Dermis blood vessel endothelial cell (primary cell): ENCODE data around the gene RFX8. TPM values are rescaled to one million over a fixed set of nuclear protein-coding genes. Genes with fewer than 3 reads are reported as not detected.
"Not testable (repeated sequence)": the region's sequence is repeated elsewhere in the genome, so short reads cannot be mapped to it uniquely, and the experiment has no call there.

Source experiments
- DNase-seq: peaks from one replicate; pipeline ENCODE4 v3.0.0; 2010
- total RNA-seq: library from RNA; depleted of rRNA; stranded (reverse); fragments of >200 nt; gene quantifications from 2 replicates; pipeline ENCODE4 v1.2.3, GENCODE V29; 2014

Gene RFX8
- total RNA-seq, 1 donor from 2014 or later: 0.51 TPM

DNA sequence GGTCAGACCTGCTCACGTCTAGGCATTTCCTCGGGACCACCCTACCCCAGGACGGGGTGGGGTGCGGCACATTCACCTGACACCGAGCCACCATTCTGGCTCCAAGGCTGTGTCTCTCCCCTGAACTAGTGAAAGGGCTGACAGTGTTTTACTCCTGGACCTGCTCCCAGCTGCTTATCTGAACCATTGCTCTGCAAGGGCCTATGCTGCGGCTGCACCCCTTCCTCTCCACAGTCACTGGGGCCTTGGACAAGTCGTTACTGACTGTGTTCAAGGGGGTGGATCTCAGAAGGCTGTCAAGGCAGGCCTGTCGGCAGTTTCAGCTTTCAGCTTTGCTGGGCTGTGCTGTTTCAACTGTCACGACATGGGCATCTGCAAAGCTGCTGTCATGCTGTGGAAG, 99.3 kb downstream of the RFX8 start:
- DNase-seq: no peak

DNA sequence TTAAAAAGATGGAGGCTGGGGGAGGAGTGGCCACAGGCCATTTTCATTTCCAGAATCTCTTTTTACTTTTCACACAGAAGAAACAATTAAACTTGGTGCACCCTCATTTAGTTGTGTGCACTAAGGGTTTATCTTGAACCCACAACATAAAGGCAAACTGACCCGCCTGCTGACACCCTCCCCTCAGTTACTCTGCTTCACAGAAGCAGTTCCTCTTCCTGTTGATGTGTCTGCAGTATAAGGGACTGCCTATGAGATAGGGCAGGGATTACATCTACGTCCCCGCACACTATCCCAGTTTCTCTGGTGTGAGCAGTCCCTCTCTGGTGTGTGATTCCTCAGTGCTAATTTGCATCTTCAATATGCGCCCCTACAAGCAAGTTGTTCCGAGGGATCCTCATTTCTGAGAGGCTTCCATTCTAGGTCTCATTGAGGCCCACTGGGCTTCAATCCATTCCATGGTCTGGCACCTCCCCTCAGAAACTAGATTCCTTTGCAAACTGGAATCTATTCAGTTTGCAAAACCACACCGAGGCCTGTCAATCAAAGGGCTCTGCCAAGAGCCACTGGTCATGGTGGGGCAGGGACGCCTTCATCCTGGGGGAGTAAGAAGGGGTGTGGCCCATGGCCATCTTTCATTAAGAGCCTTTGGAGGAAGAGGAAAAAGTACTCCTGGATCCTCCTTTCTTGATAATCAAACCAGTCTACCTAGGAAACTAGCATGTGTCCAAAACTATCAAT, 99.9 kb downstream of the RFX8 start:
- no peak for DNase-seq

DNA sequence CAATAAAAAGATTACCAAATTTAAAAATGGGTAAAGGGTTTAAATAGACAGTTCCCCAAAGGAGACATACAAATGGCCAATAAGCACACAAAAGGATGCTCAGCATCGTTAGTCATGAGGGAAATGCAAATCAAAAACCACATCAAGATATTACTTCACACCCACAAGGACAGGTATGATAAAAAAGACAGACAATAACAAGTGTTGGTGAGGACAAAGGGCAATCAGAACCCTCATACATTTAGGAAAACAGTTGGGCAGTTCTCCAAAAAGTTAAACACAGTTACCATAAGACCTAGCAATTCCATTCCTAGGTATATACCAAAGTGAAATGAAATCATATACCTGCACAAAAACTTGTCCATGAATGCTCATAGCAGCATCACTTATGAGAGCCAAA, 102.1 kb downstream of the RFX8 start:
- DNase-seq: no peak

DNA sequence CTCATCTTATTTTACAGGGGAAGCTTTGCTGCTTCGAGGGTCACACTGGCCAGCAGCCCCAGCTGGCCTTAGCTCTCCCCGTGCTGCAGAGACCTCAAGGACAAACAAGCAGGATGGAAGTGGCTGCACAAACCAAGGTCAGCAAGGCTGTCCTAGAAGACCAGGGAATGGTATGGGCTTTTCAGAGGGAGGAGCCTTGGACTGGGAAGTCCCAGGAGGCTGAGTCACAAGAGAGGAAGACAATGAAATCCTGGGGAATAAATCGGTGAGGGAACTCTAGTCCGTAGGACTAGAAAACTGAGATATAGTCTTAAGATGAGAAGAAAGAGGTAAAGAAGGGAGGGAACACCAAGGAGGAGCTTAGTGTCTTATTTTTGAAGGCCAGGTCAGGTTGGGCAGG, 103.3 kb downstream of the RFX8 start:
- DNase-seq: peak; percentile 53

DNA sequence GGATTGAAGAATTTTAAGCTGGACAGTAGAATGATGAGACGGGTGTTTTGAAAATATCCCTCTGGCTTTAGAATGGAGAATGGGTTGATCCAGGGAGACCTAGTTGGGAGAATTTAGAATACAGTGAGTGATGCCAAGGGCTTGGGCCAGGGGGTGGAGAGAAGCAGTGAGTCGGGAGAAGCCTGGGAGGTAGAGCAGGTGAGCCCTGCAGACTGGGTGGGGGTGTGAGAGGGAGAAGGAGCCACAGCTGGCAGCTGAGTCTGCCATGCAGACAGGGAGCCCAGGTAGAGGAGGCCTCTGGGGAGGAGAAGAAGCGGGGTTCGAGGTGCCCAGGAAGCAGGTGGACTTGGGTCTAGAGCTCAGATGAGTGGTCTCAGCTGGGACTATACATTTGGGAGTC, 105.8 kb downstream of the RFX8 start:
- no peak for DNase-seq

DNA sequence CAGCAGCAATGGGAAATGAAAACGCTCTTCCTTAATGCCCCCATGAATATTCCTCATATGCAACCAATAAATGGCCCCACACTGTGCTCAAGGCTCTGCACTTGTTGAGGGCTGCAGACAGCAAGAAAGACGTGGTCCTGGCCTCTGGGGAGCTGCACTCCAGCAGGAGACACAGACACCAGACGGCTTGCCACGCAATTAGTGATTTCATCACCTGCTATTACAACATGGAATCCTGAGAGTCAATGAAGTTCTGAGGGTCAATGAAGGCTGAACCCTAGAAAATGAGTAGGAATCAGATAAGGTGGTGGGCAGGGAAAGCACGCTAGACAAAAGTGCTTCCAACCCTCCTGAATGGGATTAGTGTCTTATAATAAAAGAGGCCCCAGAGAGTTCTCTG, 106.5 kb downstream of the RFX8 start:
- DNase-seq: no peak

DNA sequence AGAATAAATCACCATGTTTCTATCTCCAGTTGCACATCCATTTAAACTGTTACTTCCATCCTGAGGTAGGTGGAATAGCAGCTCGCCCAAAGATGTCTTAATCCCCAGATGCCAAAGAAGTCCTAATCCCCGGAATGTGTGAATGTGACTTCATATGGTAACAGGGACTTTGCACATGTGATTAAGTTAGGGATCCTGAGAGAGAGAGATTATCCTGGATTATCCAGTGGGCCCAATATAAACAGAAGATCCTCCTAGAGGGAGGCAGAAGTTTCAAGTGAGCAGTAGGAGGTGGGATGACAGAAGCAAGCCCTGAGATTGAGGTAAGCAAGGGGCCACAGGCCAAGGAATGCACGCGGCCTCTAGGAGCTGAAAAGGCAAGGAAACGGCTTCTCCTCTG, 107.4 kb downstream of the RFX8 start:
- DNase-seq: no peak

DNA sequence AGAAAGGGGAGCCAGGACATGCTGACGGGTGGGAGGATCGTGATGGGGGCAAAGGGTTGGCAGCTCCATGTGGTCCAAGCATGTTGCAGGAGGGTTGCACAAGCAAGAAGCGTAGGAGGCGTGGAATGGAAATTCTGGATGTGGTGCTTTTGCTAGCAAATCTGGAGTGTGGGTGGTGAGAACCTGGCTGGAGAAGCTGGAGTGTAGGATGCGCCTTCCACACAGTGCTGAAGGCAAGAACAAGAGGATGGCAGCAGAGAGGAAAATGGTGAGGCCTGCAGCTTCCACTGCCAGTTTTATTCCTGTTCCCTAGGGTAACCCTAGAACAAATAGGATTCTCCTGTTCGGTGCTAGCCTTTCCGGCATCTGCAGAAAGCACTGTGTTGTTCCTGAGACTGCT, 110.0 kb downstream of the RFX8 start:
- no peak for DNase-seq

DNA sequence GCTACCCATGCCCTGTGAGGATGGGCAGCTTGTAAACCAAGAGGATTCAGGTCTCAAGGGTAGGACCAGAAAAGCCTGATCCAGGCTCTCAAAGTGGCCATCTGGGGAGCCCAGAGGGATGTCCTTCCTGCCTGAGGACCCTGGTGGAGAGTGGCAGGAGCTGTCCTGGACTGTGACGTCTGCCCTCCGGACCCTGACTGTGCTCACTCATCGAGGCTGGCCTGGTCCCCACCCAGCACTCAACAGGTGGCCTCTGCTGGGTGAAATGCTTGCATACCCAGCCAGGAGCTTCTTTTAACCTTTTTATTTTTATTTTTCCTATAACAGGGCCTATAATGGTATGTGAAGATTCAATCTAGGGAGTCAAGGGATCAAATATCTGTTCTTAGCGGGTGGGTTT, 112.1 kb downstream of the RFX8 start:
- no peak for DNase-seq

DNA sequence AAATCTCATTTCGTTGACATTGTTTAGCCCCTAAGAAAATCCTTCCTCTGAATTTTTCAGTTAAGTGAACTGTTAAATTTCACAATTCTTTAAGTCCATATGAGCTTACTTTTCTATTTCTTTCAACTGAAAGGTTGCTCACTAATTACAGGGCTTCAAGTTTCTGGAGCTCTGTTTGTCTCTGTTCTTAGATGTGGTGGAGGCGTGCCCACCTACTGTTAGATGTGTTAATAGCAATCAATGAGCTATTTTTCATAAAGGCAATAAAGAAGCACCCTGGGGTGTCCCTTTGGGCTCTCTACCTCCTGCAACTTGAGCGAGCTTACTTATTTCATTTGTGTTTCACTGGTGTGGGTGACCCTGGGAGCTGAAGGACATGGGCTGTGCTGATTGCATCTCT, 112.6 kb downstream of the RFX8 start:
- no peak for DNase-seq

DNA sequence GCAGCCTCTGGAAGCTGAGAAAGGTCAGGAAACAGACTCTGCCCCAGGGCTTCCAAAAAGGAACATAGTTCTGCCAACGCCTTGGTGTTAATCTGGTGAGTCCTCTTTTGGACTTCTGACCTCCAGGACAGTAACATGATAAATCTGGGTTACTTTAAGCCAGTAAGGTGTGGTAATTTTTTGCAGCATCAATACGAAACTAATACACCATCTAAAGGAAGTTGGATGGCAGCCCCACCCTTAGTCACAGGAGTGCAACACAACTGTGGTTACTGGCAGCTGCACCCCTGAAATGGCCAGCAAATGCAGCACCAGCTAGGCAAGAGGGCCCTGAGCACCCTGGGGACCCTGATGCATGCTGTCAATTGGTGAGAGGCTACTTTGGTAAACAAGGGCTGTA, 113.4 kb downstream of the RFX8 start:
- DNase-seq: no peak

DNA sequence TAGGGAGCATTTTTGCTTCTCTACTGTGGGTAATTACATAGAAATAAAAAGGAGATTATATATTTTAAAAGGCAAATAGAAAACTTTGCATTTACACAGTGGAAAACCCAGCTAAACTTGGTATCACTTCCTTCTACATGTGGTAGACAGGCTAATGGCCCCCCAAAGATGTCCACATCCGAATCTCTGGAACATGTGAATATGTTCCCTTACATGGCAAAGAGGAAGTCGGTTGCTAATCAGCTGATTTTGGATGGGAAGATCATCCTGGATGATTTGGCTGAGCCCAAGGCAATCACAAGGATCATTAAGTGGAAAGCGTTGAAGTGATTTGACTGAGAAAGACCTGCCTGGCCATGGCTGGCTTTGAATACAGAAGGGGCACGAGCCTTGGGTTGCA, 113.8 kb downstream of the RFX8 start:
- peak; percentile 12 for DNase-seq

DNA sequence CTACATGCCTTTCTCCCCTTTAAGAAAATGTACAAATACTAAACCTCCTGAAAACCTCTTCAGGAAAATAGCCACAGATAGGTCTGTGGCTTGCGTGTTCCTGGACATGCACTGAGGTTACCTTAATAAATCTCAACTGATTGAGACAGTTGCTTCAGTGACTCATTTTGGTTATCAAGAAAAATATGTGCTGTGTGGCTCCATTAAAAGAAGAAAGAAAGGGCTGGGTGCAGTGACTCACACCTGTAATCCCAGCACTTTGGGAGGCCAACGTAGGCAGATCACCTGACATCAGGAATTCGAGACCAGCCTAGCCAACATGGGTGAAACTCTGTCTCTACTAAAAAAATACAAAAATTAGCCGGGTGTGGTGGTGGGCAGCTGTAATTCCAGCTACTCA, 114.7 kb downstream of the RFX8 start:
- no peak for DNase-seq

DNA sequence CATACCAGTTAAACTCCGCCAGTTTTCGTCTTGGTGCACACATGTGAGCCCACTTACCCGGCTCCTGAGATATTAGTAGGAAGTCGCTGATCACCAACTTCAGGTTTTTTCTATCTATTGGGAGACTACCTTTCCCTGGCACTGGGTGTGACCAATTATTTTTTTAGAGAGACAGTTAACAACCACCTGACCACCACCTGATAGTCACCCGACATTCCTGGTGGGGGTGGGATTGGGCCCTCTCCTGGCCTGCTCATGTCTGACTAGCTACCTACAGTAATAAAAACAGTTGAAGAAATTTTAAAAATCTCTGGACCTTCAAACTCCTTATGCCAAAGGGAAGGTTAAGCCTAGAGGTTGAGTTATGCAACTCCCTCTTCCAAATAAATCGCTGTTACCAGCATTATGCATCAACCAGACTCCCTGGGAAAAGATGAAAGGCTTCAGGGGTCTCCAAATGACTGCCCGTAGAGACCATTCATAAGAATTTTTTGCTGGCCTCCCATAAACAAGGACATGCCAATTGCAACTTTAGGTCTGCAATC, 115.4 kb downstream of the RFX8 start:
- DNase-seq: no peak

DNA sequence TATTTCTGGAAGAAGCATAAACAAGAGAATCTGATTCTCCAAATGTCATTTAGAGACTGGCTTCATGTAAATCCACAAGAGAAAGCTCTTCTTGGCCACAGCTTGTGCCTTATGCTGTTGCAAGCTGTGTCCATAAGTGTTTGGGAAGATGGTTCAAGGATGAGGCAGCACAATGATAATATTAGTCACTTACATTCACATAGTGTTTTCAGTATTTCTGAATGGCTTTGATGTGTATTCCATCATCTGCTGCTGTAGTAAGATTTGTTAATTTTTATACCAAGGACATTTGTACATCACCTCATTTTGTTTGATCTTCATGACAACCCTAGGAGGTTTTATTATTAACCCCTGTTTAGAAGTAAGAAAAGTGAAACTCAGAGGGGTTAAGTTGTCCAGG, 117.5 kb downstream of the RFX8 start:
- DNase-seq: no peak

DNA sequence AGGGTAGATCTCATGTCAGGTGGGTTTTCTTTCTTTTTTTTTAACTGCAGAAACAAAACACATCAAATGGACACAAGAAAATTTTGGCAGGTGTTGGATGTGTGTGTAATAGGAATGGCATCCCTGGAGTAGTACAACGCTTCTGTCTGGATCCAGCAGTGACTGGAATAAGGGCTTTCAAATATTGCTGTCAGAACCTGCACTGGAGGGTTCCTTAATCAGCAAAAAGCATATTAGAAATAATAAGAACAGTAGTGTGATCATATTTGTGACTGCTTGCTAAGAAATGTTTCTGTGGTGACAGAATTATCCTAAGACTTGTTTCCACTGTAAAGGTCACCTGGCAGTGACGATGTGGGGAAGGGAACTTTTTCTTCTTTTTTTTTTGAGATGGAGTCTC, 118.4 kb downstream of the RFX8 start:
- no peak for DNase-seq

DNA sequence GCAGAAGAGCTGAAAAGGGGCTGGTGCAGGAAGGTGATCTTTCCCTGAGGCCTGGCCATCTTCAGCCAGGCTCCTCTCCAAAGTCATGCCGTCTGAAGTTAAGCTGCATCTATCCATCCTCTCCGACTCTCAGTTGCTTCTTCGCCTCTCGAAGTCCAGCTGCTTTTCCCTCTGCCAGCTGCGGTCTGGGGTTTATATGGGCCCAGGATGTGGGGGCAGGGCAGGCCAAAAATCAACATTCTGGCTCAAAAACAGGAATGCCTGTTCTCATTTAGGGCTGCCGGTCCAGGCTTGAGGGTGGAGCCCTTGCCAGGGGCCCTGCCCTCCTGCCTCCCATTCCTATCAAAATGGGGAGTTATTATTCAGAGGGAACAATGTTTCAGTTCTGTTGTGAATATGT, 118.9 kb downstream of the RFX8 start:
- DNase-seq: no peak

DNA sequence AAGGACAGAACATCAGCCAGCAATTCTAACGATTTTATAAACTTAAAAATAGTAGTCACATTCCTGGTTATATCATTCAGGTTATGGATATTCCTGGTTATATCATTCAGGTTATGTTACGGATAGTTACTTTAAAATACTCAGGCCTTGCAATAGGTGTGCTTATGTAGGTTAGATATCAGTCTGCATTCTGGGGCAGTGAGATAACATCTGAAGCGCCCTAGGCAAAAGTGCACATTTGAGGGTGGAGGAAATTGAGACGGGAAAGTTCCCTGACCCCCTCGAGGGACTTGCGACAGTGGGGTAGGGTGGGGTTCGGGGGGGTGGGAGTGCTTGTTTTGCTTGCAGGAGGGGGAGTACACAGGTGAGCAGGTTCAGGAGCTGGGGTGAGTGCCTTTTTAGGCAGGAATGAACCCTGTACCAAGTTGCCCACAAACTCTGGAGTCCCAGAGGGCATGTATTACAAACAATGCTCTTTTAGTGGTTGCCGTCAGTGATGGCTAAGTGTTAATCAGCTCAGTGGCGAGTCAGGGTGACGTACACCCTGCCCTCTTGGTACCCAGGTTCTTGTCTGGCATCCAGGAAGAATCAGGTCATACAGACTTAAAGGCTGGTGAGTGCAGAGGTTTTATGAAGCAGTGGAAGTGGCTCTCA, 119.4 kb downstream of the RFX8 start:
- DNase-seq: no peak

DNA sequence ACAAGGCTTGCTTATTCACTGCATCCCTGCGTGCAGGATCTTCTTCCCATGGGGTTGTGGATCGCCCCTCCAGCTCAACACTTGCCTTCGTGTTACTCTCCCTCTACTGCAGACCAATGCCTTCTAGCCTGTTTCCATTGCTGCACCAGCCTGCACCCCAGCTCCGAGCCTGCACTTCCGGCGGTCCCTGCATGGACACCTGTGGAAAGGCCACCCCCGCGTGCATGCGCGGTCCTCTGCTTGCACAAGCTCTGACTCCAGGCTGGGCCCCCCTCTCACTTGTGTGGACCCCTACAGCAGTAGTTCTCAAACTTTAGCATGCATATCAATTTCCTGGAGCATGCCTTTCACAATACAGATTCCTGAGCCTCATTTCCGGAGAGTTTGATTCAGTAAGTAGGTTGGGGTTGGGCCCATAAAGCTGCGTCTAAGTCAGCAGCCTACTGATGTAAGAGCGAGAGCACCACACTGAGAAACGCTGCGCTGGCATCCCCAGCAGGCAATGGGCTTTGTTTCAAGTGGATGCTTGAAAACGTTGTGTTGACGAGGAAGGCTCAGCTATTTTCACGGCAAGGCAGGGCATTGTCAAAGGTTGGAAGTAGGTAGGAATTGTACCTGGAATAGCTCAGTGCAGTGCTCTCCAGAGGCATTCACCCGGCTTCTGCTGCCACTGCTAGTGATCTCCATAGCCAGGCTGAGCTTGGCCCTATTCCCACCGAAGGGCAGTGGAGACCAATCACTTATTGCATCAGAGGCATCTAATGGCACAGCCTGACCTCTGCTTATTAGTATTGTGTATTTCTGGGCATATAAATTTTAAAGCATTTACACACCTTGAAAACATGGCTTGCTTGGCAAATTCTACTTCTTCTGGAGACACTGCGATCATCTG, 120.2 kb downstream of the RFX8 start:
- DNase-seq: no peak

DNA sequence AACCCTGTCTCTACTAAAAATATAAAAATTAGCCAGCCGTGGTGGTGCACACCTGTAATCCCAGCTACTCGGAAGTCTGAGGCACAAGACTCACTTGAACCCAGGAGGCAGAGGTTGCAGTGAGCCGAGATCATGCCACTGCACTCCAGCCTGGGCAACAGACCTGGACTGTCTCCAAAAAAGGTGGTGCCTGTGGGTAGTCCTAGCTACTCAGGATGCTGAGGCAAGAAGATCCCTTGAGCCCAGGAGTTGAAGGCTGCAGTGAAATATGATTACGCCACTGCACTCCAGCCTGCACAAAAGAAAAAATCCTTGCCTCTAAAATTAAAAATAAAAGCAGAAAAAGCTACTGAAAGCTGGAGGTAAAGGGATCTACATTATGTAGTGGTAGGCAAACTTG, 122.3 kb downstream of the RFX8 start:
- DNase-seq: not testable (repeated sequence)

DNA sequence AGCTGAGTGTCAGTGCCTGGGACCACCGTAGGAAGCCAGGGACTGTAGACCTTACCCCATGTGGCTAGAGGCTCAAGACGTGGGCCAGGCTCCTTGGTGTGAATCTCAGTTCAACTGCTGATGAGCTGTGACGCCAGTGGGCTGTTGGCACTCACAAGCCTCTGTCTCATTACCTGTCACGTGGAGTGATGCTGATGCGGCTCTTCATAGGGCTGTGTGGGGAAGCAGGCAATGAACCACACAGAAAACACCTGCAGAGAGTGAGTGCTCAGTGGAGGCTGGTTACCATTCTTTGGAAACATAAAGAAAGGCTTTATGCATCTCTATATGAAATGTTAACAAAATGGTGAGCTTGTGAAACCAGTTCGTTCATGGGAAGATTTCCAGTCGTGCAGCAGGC, 123.7 kb downstream of the RFX8 start:
- no peak for DNase-seq

DNA sequence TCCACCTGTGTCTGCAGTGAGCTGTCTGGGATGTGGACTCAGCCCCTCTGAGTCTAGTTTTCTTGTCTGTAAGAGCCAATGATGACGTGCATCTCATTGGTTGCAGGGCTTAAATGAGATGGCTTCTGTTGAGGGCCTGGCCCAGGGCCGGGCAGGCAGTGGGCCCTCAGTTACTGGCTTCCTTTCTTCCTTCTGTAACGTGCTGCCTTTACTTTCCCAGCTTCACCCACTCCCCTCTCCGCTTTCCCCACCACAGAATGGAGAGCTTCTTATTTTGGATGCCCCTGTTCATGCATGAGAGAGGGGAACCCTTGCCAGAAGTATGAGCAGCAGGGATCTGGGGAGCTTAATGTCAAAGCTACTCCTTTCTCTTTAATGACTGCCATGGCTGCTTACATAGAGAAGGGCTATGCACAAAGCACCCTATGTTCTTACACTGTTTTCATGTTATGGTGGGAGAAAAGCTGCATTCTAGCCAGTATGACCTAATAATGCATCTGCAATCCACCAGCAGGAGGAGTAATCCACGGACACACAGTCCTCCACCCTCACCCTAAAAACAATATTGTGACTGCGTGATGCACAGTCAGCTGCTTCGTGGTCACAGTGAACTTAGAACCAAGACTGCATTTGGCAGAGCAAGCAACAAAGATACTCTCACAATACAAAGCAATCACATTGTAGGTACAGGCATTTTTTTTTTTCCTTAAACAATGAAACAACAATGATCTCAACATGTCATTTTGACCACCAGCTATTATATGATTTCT, 124.8 kb downstream of the RFX8 start:
- peak; percentile 68 for DNase-seq

DNA sequence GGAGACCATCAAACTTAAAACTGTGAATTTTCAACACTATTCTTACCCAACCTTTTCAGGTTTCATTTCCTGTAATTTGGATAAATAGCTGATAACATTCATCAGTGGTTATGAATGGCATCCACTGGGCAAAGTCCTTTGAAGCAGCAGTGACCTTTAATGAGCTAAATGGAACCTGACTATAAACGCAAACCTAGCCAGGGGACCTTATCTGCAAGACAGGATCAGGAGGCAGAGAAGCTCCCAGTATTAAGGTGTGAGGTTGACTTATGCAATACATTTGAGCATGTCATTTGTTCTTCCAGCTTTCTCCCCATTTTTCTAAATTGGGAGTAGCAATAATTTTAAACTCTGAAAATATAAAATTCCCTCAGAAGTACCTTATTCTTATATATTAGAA, 126.0 kb downstream of the RFX8 start:
- no peak for DNase-seq
